GM21717 (cell line): ENCODE measurements around the gene MPHOSPH10.
"Not testable (repeated sequence)": the region's sequence is repeated elsewhere in the genome, so short reads cannot be mapped to it uniquely, and the experiment has no call there.

Source experiments
- ATAC-seq: cut with Tn5 transposase; IDR thresholded peaks from one replicate; pipeline ENCODE4 v1.9.1; 2021; ENCODE audit warnings: mild to moderate bottlenecking, moderate library complexity; ENCODE audit not compliant: unreplicated experiment

The MPHOSPH10 gene

DNA sequence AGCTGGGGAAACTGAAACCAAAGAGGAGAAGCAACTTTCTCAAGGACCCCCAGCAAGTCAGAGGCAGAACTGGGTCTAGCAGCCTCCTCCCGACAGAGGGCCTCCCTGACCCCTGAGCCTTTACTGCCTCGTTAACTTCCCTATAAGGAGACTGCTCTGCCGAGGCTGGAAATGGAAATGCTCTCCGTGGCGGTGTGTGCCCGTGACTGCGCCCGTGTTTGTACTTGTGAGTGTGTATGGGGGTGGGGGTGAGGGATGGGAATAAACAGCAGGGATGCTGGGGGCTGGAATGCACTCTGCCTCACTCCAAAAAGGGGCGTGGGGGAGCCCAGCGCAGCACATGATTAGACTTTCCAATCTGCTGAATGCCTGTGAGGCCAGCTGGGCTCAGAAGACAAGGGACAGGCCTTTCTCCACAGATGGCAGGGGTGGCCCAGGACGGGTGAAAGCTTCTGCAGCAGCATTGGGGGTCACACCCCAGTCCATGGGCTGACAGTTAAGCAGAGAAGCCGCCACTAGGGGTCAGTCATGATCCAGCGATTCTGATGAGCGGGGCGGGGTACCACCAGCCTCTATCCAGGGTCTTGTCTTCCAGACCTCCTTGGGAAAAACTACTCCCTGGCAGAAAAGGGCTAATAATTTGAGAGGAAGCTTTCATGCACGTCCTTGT lies 26.8 kb downstream of the MPHOSPH10 start:
- ATAC-seq = no peak

DNA sequence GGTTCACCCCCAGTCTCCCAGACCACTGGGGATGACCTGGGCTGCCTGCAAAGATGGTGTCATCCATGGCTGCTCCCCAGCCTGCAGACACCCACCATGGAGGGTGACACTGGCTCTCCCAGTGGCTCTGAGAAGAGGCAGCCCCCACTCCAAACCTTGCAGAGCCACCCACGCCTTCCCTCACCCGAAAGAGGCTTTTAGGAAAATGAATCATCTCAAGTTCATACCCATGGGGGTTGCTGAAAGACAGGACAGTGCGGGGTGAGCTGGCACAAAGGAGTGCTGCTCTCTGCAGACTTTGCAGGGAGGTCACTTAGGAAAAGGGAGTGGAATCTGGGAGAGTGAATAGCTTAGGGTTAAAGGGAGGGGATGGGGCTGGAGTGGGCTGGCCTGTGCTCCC lies 36.4 kb downstream of the MPHOSPH10 start:
- no peak for ATAC-seq

DNA sequence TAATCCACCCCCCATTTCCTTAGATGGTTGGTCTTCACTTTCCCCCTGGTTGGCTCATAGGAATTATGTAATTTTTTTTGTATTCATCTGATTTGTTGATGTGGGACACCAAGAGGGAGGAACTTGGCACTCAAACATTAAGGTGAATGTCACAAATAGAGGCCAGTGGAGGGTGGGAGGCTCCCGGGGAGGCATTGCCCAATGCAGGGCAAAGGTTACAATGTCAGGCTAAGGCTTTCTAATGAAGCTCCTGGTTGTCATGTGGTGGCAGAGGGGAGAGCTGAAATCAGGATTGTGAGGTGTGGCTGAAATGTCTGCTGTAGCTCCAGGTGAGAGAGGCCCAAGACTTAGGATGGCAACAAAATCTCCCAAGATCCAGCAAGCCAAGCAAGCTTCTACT lies 42.7 kb downstream of the MPHOSPH10 start:
- no peak for ATAC-seq

DNA sequence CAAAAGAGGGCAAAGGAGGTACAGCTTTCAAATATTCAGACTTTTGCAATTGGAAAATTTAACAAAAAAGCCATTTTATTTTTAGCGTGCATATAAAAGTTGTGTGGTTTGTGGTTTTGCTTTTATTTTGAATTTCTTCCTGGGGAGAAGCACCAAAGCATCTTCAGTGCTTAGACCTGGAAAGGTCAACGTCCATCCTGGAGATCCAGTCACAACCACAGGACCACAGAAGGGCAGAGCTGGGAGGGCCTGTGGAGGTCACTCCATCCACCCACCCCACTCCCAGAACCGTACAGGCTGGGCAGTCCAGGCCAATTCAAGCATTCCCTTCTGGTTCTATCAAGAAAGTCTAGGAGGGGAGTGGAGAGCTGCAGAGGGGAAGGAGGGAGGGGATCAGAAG lies 43.8 kb downstream of the MPHOSPH10 start:
- no peak for ATAC-seq

DNA sequence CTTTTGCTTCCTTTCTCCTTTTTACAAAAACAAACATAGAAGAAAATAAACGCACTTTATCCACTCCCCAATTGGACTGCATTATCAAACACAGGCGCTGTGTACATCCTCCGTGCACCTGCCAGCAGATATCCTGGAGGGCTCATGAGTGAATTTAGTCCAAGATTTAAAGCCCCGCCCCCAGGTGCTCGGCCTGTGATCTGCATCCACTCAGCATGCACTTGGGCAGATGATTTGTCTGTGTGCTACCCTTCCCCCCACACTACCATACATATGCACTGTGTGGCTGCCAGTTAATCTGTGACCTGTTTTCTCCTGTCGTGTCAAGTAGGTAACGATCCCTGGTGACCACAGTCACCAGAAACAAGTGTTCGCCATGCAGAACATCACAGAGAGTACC lies 48.4 kb downstream of the MPHOSPH10 start:
- ATAC-seq = not testable (repeated sequence)

DNA sequence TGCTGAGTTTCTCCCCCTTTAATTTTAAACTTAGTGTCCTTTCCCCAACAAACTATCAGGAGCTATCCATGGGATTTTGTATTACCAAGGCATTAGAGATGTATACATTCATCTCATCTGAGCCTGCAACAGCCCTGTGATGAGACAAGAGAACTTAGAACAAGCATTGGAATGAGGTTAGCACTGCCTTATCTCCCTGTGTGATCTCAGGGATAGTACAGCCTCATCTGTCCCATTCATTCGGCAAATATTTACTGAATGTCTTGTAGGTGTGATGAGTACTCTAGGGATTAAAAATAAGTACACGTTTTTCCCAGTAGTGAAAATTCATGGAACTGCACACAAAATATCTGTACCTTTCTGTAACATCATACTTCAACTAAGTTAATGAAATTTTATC lies 50.9 kb downstream of the MPHOSPH10 start:
- ATAC-seq = no peak

DNA sequence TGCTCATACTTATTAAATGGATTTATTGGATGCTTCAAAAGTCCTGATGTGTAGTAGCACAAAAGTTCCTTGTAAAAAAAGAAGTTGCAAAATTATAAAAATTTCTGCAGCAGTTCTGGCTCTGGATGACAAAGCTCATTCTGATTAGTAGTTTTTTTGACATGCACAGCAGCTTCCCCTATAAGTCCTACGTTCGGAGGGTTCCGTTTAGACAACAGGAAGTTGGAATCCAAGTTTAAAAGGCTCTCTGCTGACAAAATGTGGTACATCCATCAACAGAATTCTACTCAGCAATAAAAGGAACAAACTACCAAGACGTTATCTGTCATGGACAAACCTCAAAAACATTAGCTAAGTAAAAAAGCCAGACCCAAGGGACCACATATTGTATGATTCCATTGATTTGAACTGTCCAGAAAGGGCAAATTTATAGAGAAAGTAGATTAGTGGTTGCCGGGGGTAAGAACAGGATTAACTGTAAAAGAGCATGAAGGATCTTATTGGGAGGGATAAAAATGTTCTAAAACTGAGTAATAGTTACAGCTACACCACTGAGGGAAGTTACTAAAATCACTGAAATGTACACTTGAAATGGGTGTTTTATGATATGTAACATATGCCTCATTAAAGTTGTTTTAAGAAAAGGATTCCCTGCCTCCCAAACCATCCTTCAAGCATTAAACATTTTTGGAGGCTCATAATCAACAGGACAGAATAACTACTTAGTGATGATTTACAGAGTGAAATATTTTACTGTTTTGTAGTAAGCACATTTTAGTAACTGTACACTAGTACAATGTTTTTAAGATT lies 53.1 kb downstream of the MPHOSPH10 start:
- ATAC-seq = not testable (repeated sequence)

DNA sequence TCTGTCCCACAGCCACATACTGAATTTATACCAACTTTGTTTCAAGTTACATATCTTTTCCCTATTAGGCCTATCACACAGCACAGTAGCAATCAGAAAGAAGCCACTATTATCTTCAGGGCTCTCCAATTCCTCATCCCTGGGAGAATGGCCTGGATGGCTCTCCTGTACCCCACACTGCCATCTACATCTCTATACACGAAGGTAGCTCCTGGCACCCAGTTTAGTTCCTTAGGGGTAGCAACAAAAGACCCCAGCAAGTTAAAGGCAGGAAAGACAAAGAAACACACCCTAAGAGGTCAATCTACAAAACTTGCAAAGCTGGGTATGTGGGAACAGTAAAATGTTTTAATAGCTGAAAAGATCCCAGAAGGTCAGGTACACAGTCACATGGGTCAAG lies 56.5 kb downstream of the MPHOSPH10 start:
- no peak for ATAC-seq

DNA sequence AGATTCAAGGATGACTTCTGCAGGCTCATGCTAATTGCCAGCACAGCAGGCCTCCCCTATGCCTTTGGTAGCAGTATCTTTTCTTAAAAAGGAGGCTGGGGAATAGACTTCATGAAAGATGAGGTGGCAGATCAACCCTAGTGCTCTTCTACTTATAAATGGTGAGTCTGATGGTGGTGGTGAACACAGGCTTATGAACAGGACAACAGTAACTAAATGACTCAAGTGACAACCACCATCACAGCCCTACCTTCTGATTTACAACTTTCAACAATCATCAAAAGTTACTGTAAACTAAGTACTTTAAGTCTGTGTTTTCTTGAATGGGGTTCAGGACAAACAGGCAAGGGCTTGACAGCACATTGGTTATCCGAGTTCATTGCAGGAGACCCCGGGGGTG lies 57.2 kb downstream of the MPHOSPH10 start:
- ATAC-seq = no peak

DNA sequence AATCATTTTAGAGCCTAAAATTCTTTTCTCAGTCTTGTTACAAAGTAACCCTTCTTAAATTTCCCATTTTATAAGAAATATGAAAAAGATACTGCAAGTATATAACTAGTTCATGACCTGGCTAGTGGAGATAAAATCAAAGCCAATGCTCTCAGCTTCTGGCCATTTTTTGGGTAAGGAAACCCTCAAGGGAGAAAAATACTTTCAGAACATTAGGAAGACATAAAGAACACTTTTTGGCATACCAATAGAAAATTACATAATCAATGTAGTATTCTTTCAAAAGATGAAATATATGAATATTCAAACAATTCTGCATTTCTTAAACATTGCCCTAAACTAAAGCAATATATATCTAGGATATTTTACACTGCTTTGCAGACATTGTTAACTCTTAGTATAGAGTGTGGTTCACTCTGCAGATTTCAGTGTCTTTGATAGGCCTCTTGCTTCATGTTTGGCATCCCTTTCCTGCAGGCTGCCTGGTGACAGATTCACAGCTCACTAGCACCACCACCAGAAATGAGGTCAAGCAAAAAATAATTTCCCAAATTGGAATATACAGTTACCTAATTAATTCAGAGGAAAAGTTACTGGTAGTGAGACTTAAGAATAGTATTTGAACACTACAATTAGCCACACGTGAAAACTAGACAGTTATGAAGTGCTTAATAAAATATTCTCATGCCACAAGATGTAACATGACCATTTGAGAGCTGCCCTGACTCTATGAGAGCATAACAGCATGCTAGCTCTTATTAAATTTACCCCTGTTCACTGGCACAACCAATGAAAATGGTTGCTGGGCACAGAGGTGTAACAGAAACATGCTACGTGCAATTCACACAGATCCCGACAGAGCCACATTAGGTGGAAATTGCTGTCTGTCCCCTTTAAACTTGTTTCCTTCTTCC lies 60.5 kb downstream of the MPHOSPH10 start:
- ATAC-seq = no peak

DNA sequence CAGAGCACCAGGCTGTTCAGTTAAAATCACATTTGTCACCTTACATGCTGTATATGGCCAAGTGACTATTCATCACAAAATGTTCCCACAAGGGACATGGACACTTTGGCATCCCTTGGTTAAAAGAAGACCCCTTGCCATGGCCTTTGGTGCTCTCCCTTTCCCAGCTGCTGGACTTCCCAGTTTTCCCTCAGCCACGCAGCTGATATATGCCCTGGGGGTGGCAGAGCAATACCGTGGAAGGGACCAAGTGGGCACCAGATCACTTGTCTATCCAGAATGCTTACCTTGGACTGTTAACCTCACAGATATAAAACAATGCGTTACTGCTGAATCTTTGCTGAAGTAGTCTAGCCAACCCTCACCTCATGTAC lies 61.1 kb downstream of the MPHOSPH10 start:
- no peak for ATAC-seq
